Stimulated activated CD4-positive, alpha-beta T cell treated with anti-CD3 and anti-CD28 coated beads, Interleukin-12 subunit alpha, Interleukin-12 subunit beta, amount 100 ng/mL, for 4 hours (primary cell): Measurements from ENCODE around the gene ARHGEF7.

ENCODE experiments used
- DNase-seq: peaks from one replicate; pipeline ENCODE4 v3.0.0-alpha.2; 2020

Gene ARHGEF7

DNA sequence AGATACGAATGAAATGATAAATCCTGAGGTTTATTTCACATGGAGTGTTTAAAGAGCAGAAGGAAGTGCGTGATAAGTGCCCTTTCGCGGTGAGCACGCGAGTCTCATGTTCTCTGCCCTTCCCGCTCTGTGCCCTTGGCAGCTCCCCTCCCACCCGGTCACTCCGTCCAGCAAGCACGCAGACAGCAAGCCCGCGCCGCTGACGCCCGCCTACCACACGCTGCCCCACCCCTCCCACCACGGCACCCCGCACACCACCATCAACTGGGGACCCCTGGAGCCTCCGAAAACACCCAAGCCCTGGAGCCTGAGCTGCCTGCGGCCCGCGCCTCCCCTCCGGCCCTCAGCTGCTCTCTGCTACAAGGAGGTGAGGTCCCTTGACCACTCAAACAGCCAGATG lies 167.9 kb downstream of the ARHGEF7 start:
- DNase-seq: no peak

- DNase-seq: no peak
Measured at GRCh38 chr13:111283457-111283856, 168.3 kb downstream of the ARHGEF7 start.

DNA sequence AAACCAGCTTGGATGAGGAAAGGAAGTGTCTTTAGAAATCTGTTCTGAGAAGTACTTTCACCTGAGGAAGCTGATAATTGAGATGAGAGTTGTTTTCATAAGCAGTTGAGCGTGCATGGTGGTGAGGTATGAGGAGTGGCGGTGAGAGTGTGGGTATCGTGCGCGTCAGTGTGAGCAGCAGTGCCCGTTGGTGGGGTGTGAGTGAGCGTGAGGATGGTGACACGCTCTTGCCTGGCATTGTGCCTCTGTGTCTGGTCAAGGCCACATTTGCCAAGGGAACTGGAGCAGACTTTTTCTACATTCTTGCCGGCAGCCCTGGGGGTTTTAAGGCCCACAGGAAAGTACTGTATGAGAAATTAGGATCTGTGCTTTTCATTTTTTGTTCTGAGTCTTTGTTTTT lies 168.9 kb downstream of the ARHGEF7 start:
- no peak for DNase-seq

DNA sequence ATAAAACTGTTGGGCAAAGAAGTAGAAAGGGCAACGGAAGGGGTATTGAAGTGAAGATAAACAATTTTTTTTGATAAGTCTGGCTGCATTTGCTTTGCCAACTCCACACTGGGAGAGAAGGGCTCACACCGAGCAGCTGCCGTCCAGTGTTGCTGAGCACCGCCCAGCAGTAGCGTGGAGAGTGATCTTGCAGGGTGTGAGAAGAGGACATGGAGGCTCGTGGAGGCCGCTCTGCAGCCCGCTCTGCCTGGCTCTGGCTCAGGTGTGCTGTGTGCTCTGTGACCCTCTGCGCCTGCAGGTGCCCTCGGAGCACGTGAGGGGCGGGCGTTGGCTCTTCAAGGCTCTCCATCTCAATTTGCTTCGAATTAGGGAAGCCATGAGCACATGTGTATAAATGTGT lies 169.5 kb downstream of the ARHGEF7 start:
- DNase-seq: no peak

DNA sequence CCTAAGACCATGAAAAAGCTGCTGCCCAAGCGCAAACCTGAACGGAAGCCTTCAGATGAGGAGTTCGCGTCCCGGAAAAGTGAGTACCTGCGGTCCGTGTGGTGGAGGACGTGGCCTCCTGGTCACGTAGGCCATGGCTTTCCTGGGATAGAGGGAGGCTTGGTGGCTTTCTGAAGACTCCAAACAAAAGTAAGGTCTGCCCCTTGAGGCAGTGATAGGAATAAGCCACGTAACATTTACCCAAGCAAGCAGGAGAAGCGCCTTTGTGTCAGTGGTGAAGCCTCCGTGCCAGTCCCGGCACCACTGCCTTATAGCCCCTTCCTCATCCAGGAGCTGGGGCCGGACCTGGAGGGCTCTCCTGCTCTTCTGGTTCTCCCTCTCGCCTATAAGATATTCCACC lies 171.1 kb downstream of the ARHGEF7 start:
- DNase-seq: no peak

- DNase-seq: no peak
Measured at GRCh38 chr13:111286749-111287148, 171.6 kb downstream of the ARHGEF7 start.

- DNase-seq: no peak
Measured at GRCh38 chr13:111287201-111287600, 172.1 kb downstream of the ARHGEF7 start.

DNA sequence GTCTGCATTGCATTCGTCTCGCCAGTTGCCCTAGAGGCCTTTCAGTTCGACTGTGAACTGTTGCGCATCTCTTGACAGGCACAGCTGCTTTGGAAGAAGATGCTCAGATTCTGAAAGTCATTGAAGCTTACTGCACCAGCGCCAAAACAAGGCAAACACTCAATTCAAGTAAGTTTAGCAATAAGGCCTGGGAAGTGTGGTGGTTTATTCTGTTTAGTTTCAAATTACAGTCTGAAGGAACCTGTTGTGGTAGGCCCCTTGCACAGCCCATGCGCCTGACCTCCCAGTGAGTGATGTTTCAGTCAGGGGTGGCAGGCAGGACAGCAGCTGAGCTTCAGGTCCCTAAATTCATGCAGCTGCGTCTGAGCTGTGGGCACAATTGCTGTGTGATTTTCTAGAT lies 173.2 kb downstream of the ARHGEF7 start:
- no peak for DNase-seq

DNA sequence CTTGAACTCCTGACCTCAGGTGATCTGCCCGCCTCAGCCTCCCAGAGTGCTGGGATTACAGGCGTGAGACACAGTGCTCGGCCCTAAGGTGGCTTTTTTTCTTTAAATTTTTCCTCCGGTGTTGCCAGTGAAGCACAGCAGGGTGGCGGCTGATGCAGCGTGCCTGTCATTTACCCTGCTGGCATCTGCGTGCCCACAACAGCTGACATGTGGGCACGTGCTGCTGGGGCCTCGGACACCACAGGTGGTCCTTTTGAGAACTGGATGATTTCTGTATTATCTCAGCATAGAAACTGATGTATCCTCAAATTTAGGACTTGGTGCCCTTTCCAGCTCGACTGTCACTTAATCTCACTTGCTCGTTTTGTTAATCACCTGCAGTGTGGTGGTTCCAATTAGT lies 174.1 kb downstream of the ARHGEF7 start:
- no peak for DNase-seq

GRCh38 chr13:111291908-111292307 lies 176.8 kb downstream of the ARHGEF7 start:
- DNase-seq: no peak

DNA sequence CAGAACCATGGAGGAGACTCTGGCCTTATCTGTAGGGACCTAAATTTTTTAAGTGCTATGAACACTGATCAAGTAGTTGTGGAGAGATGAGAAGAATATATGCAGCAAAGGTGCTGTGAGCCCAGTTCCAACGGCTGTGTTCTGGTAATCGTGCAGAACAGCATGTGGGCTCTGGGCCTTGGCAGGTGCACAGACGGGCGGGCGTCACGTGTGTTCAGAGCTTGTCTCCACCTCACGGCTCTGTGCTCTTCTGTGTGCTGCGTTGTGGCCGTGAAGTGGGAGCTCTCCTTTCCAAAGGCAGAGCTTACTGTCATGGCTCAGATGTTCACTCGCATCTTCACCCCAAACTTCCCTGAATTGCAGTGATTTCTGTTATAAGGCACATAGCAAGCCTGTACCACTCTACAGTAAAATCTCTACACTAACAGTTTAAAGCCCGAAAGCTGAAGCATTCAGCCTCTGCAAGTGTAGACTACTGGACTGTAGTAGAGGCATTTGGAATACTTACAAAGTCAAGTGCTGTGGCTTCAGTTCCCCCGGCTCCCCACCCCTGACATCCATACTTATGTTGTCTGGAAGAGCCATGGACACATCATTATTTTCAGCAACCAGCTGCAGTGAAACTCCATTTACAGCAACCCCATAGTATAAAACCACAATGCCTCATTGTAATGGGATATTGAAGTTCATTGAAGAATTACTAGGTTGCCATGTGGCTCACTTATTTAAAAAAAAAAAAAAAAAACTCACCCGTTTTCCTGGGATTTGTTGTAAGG lies 177.8 kb downstream of the ARHGEF7 start:
- DNase-seq: no peak

DNA sequence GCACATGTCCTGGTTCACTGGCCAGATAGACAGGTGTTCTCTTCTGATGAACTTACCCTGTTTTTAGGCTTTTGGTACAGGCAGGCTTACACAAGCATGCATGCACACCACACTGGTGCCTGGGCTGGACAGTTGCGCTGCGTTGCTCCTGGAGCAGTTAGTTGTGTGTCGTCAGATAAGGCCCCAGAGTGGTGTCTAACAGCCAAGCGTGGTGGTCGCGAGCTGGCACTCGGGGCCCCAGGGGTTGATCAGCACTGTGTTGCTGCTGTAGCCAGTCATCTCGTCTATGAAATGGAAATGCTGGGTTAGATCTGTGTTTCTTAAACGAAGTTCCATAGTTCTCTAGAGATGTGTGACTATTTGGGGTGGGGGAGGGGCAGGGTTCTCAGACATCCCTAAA lies 180.8 kb downstream of the ARHGEF7 start:
- DNase-seq: no peak

- DNase-seq: no peak
Measured at GRCh38 chr13:111296417-111296816, 181.3 kb downstream of the ARHGEF7 start.

DNA sequence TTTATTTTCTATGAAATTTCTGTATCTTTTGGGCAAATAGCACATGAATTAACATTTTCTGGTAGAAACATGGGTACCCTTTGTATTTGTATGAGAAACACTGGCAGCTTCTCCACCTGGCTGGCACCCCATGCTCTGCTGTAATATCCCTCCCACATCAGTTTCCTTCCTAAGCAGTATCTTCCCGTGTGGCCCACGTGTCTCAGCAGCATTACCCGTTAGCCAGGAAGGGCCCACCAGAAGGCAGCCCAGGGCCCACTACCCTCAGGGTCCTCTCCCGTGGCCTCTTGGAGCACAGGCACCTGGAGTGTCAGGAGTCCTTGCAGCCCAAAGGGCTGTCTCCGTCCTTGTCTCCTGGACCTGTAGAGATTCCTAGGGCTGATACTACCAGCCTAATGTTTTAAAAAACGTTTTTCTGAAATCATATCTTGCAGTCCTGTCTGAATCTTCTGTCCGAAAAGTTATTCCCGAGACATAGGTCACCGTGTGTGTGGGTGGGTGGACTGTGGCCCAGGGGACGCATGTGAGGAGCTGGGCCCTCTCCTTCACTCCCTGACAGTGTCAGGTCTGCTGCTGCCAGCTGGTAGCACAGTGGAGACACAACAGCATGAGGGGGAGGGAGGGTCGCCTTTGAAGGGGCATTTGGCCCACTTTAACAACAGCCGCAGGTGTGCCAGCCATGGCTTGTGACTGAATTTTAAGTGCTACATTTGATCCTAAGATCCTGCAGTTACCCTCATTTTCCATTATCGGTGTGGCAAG lies 183.3 kb downstream of the ARHGEF7 start:
- no peak for DNase-seq

- DNase-seq: no peak
Measured at GRCh38 chr13:111302045-111302726, 187.1 kb downstream of the ARHGEF7 start.

DNA sequence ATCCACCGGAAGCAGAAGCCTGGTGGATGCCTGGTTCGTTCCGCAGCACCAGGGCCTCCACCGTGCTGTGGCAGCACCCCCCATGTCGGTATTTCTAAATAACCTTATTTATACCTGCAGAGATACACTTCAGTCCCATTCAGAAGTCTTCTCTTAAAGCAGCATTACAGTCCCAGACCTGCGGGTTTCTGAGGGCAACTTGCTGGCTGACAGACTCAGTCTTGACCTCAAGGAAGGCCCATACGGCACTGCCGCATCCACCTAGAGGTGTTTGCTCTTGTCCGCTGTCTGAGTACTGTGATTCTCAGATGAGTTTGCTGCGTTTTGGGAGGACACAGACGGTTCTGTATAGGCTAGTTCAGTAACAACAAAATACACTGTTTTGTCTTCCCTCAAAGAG lies 188.4 kb downstream of the ARHGEF7 start:
- DNase-seq: no peak

GRCh38 chr13:111304041-111304544 lies 189.0 kb downstream of the ARHGEF7 start:
- no peak for DNase-seq

- no peak for DNase-seq
Measured at GRCh38 chr13:111304603-111305289, 189.6 kb downstream of the ARHGEF7 start.

DNA sequence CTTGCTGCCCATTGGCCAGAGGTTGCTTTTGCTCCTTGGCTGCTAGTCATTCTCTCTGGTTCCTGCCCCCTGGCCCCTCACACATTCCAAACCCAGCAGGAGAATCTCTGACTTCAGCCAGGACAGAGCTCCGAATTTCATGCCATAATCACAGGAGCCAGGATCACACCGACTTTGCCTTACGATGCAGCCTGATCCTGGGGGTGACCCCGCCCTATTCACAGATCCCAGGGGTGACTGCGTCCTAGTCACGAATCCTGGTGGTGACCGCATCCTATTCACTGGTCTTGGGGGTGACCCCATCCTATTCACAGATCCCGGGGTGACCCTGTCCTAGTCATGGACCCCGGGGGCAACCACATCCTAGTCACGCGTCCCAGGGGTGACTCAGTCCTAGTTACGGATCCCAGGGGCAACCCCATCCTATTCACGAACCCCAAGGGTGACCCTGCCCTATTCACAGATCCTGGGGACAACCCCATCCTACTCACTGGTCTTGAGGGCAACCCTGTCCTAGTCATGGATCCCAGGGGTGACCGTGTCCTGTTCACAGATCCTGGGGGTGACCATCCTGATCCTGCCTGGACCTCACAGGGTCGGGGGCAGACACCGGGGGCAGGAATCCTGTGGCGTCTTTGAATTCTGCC lies 198.0 kb downstream of the ARHGEF7 start:
- DNase-seq: no peak

- DNase-seq: no peak
Measured at GRCh38 chr13:111313911-111314425, 198.9 kb downstream of the ARHGEF7 start.

DNA sequence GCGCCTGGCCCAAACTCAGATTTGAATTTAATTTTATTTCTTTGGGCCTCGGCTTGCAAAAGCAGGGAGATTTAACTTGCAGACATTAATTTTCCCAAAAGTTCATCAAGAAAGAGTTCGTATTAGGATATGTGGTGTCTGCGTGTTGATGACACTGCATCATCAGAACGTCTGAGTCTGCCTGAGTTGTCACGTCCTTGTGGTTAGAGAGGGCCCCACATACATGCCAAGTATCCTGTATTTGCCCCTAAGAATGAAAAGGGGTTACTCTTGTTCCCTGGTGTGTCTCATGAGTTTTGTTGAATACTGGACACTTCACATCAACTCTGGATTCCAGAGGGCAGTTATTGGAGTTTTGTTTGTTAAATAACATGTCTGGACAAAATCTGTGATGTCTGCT lies 199.7 kb downstream of the ARHGEF7 start:
- DNase-seq: no peak

DNA sequence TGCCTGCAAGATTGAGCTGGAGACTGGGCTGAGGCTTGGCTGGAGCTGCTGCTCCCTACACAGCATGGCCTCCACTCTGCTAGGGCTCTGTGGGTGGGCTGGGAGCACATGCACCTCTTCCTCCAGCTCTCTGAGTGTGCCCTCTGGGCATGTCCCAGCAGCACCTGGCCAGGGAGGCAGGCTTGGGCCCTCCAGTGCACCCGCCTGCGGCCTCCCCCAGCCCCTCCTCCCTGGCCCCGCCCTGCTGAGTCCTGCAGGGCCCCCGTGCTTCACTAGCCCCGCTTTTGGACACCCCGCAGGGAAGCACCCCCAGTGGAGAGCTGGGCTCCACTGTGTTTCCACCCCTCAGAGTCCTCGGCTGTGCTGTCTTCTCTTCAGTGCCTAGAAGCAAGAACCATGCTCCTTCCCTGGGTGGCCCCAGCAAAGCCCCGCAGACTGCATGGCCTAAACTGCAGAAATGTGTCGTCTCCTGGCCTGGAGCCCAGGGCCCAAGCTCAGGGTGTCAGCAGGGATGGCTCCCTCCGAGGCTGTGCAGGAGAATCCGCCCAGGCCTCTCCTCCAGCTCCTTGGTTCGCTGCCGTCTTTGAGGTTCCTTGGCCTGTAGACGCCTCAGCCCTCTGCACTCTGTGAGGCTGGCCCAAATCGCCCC lies 200.4 kb downstream of the ARHGEF7 start:
- no peak for DNase-seq
